ENCODE results near the gene CACNA1H.

- TF ChIP-seq, protein P1, sequence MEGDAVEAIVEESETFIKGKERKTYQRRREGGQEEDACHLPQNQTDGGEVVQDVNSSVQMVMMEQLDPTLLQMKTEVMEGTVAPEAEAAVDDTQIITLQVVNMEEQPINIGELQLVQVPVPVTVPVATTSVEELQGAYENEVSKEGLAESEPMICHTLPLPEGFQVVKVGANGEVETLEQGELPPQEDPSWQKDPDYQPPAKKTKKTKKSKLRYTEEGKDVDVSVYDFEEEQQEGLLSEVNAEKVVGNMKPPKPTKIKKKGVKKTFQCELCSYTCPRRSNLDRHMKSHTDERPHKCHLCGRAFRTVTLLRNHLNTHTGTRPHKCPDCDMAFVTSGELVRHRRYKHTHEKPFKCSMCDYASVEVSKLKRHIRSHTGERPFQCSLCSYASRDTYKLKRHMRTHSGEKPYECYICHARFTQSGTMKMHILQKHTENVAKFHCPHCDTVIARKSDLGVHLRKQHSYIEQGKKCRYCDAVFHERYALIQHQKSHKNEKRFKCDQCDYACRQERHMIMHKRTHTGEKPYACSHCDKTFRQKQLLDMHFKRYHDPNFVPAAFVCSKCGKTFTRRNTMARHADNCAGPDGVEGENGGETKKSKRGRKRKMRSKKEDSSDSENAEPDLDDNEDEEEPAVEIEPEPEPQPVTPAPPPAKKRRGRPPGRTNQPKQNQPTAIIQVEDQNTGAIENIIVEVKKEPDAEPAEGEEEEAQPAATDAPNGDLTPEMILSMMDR (IDR thresholded peaks at IDR 0.05; ENCODE audit: low read depth, low read length, poor library complexity, severe bottlenecking) = no peak
- TF ChIP-seq EZH2phosphoT487 (IDR thresholded peaks at IDR 0.05; ENCODE audit: borderline replicate concordance, low read length) = no peak
Observed at GRCh38 chr16:1271380-1271723, 118.4 kb downstream of the CACNA1H start.

All from DOHH2 (cell line).